DMS153 treated with DMSO at 0.1 percent for 48 hours (cell line): Measurements from ENCODE around the gene GPSM1.

Experiments used
- DNase-seq: peaks from one replicate; lab custom pipeline; 2025; ENCODE audit not compliant: unreplicated experiment; lab: John Stamatoyannopoulos, UW

GPSM1 gene

DNA sequence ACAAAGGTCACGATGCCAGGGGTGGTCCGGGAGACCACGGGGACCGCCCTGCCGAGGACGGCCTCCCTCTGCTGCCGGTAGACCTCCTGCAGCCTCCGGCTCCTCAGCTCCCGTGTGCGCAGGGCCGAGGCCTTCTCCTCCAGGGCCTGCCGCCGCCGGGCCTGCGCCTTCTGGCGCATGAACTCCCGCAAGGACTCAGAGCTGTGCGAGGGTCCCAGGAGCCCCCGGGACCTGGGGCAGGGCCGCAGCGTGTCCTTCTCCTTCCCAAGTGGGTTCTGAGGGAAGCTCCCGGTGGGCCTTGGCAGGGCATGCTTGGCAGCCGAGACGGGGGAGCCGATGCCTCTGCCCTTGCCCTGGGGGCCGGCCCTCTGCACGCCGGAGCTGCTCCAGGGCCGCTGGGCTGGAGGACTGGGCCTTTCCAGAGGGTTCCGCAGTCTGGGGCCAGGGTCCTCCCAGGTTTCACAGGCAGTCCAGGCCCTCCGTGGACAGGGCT, 36.8 kb upstream of the GPSM1 start:
- DNase-seq: no peak

- DNase-seq: no peak
Measured at GRCh38 chr9:136291306-136292025, 35.9 kb upstream of the GPSM1 start.

DNA sequence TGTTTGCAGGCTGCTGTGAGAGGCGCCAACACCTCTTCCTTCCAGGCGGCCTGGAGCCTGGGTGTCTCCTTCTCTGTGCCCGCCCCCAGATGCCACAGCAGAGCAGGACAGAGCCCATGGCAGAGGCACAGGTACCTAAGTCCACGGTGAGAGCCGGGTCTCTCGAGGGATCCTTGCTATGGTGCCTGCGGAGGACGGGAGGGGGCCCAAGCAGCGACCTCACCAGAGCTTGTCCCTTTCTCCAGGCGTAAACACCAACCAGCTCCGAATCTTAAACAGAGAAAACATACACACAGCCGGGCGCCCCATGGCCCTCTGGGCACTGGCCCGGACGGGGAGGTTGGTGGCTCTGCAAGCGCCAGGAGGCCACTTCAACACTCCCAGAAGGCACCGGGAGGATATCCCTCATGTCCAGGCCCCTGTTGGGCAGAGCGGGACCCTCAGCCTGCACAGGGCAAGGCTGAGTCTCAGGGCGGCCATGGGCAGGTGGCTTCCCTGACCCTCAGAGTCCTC, 35.3 kb upstream of the GPSM1 start:
- DNase-seq: no peak

DNA sequence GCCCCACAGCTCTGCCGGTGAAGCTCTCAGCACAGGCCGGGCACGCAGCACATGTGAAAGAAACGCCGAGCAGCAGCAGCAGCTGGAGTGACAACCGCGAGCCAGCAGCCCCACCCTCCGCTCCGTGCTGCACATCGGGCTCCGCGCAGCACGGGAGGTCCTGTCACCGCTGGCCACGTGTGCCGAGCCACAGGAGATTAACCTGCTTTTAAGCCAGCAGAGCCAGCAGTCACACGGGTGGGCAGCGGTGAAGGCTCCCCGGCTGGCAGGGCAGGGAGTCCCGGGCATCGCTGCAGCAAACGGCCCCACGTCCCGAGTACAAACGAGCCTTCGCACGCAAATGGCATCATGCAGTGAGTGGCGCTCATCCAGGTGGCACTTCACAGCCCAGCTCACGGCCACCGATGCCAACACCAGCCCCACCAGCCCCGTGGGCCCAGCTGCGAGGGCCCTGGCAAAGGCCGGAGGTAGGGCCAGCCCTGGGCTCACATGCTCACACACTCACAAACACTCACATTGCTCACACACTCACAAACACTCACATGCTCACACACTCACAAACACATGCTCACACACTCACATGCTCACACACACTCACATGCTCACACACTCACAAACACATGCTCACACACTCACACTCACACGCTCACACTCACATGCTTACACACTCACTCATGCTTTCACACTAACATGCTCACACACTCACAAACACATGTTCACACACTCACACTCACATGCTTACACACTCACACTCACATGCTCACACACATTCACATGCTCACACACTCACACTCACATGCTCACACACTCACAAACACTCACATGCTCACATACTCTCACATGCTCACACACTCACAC, 34.5 kb upstream of the GPSM1 start:
- DNase-seq: no peak

- DNase-seq: no peak
Measured at GRCh38 chr9:136293476-136294077, 33.8 kb upstream of the GPSM1 start.

DNA sequence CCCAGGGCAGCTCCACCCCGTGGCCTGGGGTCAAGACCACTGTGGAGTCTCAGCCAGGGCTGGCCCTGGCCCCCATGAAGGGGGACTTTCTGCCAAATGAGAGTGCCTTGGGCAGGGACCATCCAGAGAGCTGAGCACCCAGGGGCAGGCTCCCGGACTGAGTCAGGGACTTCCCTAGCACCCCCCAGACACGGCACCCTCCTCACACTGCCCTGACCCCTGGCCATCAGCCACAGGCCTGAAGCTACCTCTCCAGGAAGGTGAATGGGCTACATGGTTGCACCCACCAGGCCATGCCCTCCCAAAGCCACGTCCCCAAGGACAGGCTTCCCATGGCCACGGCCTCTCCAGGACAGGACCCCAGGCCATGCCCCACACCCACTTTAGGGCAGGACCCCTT, 32.9 kb upstream of the GPSM1 start:
- no peak for DNase-seq

DNA sequence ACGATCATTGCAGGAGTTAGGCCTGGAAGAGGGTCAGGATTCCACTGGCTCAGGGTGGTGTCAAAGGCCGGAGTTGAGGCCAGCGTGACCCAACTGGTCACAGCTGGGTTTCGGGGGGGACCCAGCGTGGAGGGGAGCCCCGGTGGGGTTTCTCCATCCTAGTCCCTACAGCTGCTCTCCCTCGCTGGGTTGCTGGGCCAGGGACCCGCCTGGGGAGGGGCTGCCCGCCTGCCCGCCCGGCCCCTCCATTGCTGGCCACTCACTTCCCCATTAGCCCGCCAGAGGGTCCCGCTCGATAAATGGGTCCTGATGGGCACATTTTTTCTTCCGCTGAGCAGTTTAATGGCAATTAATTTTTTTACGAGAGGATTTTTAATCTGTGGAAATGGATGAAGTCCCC, 32.3 kb upstream of the GPSM1 start:
- DNase-seq: no peak

DNA sequence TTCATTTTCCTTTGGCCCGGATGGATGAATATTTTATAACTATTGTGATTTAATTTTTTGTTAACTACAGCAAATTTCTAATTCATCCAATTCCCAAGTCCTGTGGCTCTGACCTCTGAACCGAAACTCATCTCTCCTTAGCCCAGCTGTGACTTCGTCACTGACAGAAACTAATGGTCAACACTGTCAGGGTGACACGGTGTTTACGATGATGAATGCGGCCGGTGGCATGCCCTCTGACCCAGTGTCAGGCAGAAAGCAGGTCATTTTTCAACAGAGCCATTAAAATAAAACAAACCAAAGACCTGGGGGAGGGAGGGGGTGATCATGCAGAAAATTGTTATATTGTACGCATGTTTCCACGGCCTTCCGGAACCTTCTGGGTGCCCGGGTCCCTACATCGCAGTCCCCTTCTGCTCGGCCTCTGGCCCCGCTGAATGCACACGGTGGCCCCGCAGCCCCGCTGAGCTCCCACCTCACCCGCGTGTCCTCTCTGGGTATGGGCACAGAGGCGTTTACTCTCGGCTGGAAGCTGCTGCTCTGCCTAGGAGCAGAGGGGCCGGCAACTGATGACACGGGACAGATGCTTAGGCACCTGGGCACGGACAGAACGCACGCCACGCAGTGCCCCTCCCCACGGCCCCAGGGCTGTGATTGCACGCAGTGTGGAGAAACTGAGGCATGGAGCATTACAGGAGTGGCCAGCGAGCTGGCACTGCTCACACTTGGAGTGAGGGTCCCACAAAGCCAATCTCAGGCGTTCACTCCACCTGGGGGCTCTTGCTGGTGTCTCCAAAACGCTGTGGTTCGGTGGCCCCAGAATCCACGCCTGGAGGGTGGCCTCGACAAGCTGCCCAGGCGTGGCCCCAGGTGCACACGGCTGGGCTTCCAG, 31.6 kb upstream of the GPSM1 start:
- DNase-seq: no peak

- no peak for DNase-seq
Measured at GRCh38 chr9:136296434-136297015, 30.8 kb upstream of the GPSM1 start.

- peak; percentile 30 for DNase-seq
Measured at GRCh38 chr9:136297016-136297691, 30.2 kb upstream of the GPSM1 start.

- no peak for DNase-seq
Measured at GRCh38 chr9:136297766-136298735, 29.3 kb upstream of the GPSM1 start.

DNA sequence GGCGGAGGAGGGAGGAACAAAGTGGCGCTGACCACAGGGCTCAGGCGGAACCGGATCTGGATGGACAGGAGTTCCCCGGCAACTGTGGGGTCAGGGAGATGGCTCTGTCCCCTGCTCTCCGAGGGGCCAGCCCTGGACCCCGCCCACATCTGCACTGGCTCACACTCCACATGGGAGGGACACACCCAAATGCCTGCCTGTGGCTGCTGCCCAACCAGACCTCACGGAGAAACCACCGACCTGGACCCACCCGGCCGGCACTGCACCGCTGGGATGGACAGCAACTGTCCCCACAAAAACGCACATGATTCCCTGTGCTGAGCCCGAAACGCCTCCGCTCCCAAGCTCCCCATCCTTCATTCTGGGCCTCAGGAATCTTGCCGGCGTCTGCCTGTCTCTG, 28.2 kb upstream of the GPSM1 start:
- DNase-seq: no peak

- DNase-seq: no peak
Measured at GRCh38 chr9:136299541-136299940, 27.8 kb upstream of the GPSM1 start.

- DNase-seq: no peak
Measured at GRCh38 chr9:136300016-136300545, 27.3 kb upstream of the GPSM1 start.

- DNase-seq: no peak
Measured at GRCh38 chr9:136300866-136301265, 26.5 kb upstream of the GPSM1 start.

DNA sequence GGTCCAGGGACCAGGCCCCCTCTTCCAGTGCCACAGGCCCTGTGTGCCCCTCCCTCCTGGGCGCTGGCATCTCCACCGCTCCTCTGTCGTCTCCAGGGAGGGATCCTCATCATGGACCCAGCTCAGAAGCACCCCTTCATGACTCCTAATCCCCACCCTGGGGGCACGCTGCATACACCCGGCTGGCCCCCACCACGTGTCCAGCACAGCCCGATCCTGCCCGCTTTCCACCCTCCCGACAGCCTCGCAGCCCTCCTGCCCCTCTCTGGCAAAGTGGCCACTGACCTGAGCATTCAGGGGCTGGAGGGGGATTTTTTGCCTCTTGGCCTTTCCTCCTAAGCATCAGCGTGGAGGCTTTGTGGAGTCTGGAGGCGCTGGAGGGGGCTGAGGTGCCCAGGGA, 24.8 kb upstream of the GPSM1 start:
- no peak for DNase-seq

DNA sequence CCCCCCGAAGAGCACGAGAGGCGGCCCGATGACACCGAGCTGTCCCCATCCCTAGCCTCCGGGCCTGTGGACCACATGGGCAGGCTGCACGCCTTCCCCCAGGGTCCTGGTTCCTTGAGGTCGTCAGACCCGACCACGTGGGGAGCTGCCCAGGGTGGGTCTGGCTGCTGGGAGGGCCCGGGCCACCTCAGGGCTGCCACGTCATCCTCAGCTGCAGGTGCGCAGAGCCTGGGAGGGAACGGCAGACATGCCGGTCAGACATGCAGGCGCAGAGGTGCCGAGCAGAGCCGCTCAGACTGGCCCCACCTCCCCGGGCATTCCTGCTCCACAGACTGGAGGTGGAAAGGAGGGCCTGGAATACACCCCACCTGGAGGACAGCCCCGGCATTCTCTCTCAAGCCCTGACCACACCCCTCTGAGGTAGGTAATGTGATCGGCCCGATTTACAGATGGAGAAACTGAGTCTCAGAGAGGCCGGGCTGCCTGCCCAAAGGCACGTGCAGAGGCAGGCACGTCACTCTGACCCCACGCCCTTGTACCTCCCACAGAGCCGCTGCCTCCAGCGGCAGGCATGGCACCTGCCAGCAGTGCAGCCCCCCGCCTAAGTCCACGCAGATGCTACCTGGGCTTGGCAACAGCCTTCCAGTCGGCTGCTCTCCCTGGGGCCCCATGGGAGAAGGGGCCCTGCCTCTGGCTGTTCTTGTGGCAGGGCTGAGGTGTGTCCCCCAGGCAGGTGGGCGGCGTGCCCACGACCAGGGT, 24.1 kb upstream of the GPSM1 start:
- DNase-seq: no peak
